Measurements from ENCODE around the gene RAB23. TPM values are rescaled to one million over a fixed set of nuclear protein-coding genes. Genes with fewer than 3 reads are reported as not detected.

RAB23 gene
- total RNA-seq, 3 donors from 2014 or later: 10.4 to 11.7 (median 10.8) TPM

GRCh38 chr6:57165080-57165479, 57.0 kb downstream of the RAB23 start:
- intact Hi-C loops (cut with DNase I; ENCODE audit: low total_unique reads): no loop called here
- H3K27me3 ChIP-seq: no peaks in the 10 kb centered on the region

GRCh38 chr6:57163956-57164355, 58.2 kb downstream of the RAB23 start:
- intact Hi-C loops (cut with DNase I; ENCODE audit: low total_unique reads): no loop called here

More at GRCh38 chr6:57165080-57165479, 57.0 kb downstream of the RAB23 start:
- DNase-seq (ENCODE audit: low spot score in 2 of 2): no peak
- Histone ChIP-seq H3K9me3 (peaks cover 7 to 16% of the 10 kb centered on the region in 2 donors), H3K36me3 (peaks cover 4% of the 10 kb centered on the region), H3K27ac (no peak overlapping the region), H3K4me1 (no peaks in the 10 kb centered on the region), H3K4me3 (no peak overlapping the region)
- TF ChIP-seq POLR2A (IDR thresholded peaks at IDR 0.05): no peak
- no peak for TF ChIP-seq POLR2AphosphoS5 (IDR thresholded peaks at IDR 0.05)
- TF ChIP-seq CTCF (IDR thresholded peaks at IDR 0.05): no peak

GRCh38 chr6:57162516-57162915, 59.6 kb downstream of the RAB23 start:
- TF ChIP-seq POLR2A (IDR thresholded peaks at IDR 0.05): no peak
- TF ChIP-seq CTCF (IDR thresholded peaks at IDR 0.05): no peak
- TF ChIP-seq POLR2AphosphoS5 (IDR thresholded peaks at IDR 0.05): no peak
- intact Hi-C loops (cut with DNase I; ENCODE audit: low total_unique reads): no loop called here
- H3K4me1 ChIP-seq: no peaks in the 10 kb centered on the region
- H3K36me3 ChIP-seq: peaks cover 4% of the 10 kb centered on the region
- no peak overlapping the region for H3K27ac ChIP-seq
- H3K9me3 ChIP-seq: peaks cover 7 to 16% of the 10 kb centered on the region in 2 donors
- DNase-seq (ENCODE audit: low spot score in 2 of 2): no peak
- H3K27me3 ChIP-seq: no peaks in the 10 kb centered on the region
- H3K4me3 ChIP-seq: no peak overlapping the region

More at GRCh38 chr6:57163956-57164355, 58.2 kb downstream of the RAB23 start:
- no peak for DNase-seq (ENCODE audit: low spot score in 2 of 2)
- TF ChIP-seq CTCF (IDR thresholded peaks at IDR 0.05) (no peak), POLR2AphosphoS5 (IDR thresholded peaks at IDR 0.05) (no peak), POLR2A (IDR thresholded peaks at IDR 0.05) (no peak)
- H3K27me3 ChIP-seq: no peaks in the 10 kb centered on the region
- no peak overlapping the region for H3K4me3 ChIP-seq
- peaks cover 7 to 16% of the 10 kb centered on the region in 2 donors for H3K9me3 ChIP-seq
- H3K4me1 ChIP-seq: no peaks in the 10 kb centered on the region
- H3K36me3 ChIP-seq: peaks cover 4% of the 10 kb centered on the region
- H3K27ac ChIP-seq: no peak overlapping the region

- Histone ChIP-seq H3K4me3 (no peak overlapping the region), H3K27me3 (no peaks in the 10 kb centered on the region), H3K4me1 (no peaks in the 10 kb centered on the region), H3K9me3 (peaks cover 7 to 16% of the 10 kb centered on the region in 2 donors), H3K36me3 (peaks cover 4% of the 10 kb centered on the region), H3K27ac (no peak overlapping the region)
- no peak for DNase-seq (ENCODE audit: low spot score in 2 of 2)
- TF ChIP-seq POLR2AphosphoS5 (IDR thresholded peaks at IDR 0.05) (no peak), POLR2A (IDR thresholded peaks at IDR 0.05) (no peak), CTCF (IDR thresholded peaks at IDR 0.05) (no peak)
- intact Hi-C loops (cut with DNase I; ENCODE audit: low total_unique reads): no loop called here
Measured at GRCh38 chr6:57162028-57162427, 60.1 kb downstream of the RAB23 start.

GRCh38 chr6:57159127-57159526, 63.0 kb downstream of the RAB23 start:
- intact Hi-C loops (cut with DNase I; ENCODE audit: low total_unique reads): no loop called here
- H3K9me3 ChIP-seq: no peaks in the 10 kb centered on the region
- no peaks in the 10 kb centered on the region for H3K27me3 ChIP-seq
- no peak overlapping the region for H3K27ac ChIP-seq
- H3K4me1 ChIP-seq: no peaks in the 10 kb centered on the region
- H3K36me3 ChIP-seq: no peaks in the 10 kb centered on the region
- TF ChIP-seq POLR2A (IDR thresholded peaks at IDR 0.05) (no peak), CTCF (IDR thresholded peaks at IDR 0.05) (no peak), POLR2AphosphoS5 (IDR thresholded peaks at IDR 0.05) (no peak)
- no peak overlapping the region for H3K4me3 ChIP-seq
- DNase-seq (ENCODE audit: low spot score in 2 of 2): no peak
